NCI-H146 treated with DMSO at 0.1 percent for 48 hours (cell line): ENCODE measurements around the gene FXYD7.

Source experiments
- DNase-seq: peaks from one replicate; lab custom pipeline; 2025; ENCODE audit not compliant: unreplicated experiment; lab: John Stamatoyannopoulos, UW

FXYD7 gene

DNA sequence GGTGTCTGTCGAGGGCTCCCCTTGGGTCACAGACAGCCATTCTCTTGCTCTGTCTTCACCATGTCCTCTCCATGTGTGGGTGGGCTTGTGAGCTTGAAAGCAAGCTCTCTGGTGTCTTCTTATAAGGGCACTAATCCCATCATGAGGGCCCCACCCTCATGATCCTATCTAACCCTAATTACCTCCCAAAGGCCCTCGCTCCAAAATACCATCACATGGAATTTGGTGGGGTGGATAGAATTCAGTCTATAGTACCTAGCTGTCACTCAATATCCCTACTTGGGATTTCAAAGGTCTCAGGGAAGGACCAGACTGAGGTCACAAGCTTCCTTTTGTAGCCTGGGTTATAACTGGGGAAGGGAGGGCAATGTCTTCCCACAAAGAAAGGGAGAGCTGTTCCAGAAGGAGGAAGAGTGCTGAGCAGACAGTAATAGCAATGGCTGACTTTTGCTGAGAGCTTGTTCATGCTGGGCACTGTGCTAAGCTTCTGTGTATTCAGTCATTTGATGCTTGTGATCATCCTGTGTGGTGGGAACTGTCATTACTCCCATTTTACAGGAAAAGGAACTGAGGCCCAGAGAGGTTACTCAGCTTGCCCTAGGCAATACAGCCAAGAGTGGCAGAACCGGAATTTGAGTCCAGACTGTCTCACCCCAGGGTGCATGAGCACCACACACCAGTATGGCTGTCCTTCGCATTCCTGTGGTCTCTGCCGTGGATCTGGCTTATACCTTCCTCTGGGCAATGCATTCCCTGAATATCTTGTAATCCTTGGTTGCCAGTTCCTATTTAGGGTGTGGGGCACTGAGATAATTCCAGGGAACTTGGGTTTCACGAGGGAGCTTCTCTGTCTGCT, 19.6 kb downstream of the FXYD7 start:
- no peak for DNase-seq

DNA sequence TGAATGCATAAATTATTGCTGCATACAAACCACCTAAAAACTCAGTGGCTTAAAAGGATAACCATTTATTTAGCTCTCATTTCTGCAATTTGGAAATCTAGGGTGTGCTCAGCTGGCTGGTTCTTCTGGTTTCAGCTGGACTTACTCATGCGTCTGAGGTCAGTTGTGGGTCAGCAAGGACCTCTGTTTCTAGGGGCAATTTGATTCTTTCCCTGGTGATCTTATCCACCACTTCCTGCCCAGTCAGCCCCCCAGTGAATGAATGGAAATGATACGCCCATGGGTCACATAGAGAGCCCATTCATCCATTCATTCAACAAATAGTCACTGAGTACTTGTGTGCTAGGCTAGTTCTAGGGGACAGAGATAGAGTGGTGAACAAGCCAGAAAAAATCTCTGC, 21.4 kb downstream of the FXYD7 start:
- no peak for DNase-seq

DNA sequence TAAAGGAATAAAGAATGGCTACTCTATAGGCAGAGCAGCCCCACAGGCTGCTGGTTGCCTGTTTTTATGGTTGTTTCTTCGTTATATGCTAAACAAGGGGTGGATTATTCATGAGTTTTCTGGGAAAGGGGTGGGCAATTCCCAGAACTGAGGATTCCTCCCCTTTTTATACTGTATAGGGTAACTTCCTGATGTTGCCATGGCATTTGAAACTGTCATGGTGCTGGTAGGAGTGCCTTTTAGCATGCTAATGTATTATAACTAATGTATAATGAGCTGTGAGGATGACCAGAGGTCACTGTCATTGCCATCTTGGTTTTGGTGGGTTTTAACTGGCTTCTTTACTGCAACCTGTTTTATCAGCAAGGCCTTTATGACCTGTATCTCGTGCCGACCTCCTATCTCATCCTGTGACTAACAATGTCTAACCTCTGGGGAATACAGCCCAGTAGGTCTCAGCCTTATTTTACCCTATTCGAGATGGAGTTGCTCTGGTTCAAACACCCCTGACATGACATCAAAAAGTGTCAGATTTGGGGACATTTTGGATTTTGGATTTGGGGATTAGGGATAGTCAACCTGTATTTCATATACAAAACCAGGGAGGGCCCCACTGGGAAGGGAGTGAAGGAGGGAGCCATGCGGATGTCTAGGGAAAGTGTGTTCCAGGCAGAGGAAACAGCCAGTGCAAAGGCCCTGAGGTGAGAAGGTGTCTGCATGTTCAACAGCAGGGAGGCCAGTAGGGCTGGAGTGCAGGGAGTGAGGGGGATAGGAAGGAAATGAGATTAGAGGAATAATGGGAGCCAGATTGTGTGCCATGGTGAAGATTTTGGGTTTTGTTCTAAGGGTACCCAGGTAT, 22.4 kb downstream of the FXYD7 start:
- DNase-seq, result no peak

DNA sequence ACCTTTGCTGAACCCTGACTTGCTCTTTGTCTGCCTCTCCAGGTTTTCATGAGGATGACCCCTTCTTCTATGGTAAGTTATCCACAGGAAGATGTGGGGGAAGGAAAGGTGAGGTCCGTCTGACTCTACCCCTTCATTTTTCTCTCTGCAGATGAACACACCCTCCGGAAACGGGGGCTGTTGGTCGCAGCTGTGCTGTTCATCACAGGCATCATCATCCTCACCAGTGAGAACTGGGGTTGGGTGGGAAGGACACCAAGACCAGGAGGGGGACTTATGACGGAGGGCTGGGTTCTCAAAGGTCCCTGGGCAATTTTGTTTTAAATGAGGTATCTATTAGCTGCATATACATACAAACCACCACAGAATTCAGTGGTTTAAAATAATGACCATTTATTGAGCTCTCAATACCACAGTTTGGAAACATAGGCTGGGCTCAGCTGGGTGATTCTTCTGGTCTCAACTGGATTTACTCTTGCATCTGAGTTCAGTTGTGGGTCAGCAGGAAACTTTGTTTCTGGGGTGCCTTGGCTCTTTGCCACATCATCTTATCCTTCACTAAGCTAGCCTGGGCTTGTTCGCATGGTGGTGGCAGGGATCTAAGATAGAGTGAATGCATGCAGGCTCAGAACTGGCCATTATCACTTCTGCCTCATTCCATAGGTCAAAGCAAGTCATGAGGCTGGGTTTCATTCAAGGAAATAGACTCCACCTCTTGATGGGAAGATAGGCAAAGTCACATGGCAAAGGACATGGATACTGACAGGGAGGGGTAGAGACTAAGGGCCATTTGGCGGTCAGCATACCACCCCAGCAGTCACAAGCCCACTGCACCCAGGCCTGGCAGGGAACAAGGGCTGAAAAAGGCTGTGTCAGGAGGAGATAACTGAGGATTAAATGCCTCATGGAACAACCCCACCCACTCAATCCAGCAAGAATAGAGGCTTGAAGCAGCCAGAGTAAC, 23.3 kb downstream of the FXYD7 start:
- no peak for DNase-seq

DNA sequence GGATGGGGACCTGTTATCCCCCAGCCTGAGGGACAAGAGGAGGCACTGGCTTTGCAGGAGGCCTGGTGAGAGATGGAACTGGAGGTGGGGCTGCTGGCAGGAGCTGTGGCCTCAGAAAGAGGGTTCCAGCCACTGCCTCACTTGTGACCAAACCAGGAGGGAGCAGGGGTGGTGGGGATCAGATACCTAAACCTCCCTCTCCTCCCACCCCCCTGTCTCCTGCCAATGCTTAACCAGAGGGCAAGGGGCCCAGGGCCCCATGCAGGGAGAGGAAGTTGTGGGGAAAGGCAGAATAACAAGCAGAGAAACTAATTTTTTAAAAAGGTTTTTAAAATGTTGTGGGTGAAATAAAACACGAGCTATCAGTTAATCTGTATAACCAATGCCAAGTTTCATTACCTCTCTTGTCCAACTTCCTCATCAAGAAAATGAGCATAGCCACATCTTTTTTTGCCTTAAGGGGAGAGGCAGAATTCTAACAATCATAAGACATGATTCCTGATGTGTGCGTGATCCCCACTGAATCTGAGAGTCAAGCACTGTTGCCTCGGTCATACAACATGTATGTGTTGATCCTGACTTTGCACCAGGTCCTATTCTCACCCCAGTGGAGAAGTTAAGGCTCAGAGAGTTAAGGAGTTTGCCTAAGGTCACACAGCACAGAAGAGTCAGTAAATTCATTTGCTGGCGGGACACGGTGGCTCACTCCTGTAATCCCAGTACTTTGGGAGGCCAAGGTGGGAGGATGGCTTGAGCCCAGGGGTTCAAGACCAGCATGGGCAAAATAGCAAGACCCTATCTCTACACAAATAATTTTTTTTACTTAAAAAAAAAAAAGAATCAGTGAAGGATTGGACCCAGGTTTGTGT, 24.4 kb downstream of the FXYD7 start:
- DNase-seq, result no peak

DNA sequence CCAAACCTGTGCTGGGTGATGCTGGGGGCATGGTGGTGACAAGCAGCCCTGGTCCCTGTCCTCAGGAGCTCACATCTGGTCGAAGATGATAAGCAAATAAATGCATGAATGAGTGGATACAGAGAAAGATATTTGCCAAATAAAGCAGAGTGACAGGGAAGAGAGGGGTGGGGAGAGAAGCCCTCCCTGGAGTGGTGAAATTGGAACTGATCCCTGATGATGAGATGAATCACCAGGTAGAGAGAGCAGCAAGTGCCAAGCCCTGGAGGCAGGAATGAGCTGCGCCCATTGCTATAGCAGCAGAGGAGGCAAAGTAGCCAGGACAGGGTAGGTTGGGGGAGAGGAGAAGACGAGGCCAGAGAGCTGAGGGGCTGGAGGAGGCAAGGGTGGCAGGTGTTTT, 25.1 kb downstream of the FXYD7 start:
- DNase-seq, result no peak

DNA sequence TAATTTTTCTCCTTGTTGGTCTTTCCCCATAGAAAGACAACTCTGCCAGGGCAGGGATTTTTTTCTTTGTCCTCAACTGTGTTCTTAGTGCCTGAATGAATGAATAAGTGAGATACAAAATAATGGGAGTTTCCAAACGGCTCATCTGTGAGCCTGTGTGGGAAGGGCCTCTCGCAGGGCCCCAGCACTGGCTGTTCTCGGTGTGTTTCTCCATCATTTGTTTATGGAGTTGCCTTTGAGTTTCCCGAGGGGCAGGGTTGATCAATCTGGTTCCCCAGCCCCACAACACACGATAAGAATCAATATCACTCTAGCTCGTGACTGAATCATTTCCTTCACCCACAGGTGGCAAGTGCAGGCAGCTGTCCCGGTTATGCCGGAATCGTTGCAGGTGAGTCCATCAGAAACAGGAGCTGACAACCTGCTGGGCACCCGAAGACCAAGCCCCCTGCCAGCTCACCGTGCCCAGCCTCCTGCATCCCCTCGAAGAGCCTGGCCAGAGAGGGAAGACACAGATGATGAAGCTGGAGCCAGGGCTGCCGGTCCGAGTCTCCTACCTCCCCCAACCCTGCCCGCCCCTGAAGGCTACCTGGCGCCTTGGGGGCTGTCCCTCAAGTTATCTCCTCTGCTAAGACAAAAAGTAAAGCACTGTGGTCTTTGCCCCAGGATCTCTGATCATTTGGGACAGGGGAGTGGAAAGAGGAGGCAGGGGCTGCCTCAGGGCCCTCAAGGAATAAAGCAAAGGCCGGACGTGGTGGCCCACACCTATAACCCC, 26.4 kb downstream of the FXYD7 start:
- DNase-seq, result no peak

DNA sequence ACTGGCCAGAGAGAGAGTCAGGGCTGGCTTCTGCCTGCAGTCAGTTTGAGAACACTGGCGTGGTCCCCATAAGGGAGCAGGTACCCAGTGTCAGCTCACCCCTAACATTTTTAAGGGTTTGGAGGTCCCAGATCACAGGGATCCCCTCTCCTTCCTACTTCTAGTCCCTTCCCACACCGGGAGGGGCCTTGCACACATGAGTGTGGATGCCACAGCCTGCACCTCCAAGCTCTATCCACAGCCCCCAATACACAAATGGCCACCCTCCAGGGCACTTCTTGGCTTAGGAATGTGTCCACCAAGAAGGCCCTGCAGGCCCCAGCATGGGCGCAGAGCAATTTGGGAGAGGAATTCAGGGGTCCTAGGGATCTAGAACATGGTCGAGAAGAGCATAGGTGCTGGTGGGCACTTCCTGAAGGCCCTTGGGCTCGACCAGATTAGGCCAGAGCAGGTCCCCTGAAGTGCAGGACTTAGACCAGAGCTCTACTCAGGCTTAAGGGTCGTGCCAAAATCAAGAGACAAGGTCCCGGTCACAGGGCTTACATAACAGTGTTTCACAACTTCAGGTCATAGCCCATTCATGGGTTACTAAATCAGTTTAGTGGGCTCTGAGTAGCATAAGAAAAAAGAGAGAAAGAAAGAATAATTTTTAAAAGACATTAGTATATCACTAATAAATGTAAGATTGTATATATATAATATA, 27.5 kb downstream of the FXYD7 start:
- no peak for DNase-seq

DNA sequence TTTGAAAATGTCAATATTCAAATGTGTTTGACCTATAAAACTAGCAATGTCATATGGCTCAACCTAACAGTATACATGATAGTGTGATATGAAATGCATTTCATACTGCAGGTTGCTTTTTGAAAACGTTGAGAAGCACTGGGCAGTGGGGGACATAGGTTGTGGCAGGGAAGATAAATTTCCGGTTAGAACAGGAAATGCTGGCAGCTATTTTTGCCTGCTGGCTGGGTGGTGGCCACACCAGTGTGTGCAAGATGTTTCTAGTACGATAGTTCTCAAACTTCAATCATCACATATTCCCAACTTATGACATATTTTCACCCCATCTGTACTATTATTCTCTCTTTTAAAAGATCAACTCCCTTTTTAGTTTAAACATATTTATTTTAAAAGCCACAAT, 28.7 kb downstream of the FXYD7 start:
- no peak for DNase-seq

DNA sequence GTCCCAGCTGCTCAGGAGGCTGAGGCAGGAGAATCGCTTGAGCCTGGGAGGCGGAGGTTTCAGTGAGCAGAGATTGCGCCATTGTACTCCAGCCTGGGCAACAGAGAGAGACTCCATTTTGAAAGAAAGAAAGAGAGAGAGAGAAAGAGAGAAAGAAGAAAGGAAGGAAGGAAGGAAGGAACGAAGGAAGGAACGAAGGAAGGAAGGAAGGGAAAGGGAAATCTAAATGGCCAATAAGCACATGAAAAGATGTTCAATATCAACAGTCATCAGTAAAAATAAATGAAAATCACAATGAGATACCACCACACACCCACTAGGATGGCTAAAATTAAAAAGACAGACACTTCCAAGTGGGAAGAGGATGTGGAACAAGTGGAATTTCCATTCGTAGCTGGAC, 31.2 kb downstream of the FXYD7 start:
- DNase-seq, result no peak

DNA sequence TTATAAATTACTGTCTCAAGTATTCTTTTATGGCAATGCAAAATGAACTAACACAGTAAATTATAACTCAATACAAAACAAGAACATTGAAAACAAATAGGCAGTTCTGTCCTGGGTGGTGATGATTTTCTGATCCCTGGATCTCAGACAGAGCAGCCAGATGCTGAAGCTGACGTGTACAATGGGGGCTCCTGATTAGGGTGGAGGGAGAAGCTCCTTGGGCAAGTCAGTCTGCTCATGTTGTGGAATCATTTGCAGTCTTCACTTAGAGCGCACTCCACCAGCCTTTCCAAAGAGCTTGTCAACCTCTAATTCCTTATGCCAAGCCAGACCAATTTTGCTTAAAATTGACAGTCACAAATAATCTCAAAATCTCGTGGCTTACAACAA, 33.1 kb downstream of the FXYD7 start:
- DNase-seq, result no peak

DNA sequence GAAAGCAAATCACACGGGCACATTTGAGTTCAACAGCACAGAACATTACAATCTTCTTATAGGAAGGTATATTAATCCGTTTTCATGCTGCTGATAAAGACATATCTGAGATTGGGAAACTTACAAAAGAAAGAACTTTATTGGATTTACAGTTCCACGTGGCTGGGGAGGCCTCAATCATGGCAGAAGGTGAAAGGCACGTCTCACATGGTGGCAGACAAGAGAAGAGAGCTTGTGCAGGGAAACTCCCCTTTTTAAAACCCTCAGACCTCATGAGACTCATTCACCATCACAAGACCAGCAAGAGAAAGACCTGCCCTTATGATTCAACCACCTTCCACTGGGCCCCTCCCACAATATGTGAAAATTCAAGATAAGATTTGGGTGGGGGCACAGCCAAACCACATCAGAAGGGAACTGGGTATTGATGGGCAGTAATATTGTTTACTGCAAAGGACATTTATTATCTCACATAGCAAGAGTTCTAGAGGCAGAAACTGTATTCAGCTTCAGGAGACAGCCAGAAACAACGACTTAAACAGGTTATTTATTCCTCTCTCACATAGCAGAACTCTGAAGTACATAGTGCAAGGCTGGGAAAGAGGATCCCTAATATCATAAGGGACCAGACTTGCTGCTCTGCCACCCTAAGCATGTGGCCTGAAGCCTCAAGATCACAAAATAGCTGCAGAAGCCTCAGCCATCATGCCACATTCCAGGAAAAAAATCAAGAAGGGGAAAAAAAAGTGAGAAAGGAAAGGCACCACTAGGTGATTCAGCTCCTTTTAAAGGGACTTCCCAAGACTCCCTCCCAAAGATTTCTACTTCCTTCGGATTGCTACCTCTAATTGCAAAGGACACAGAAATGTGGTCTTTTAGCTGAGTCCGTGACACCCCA, 34.6 kb downstream of the FXYD7 start:
- no peak for DNase-seq

DNA sequence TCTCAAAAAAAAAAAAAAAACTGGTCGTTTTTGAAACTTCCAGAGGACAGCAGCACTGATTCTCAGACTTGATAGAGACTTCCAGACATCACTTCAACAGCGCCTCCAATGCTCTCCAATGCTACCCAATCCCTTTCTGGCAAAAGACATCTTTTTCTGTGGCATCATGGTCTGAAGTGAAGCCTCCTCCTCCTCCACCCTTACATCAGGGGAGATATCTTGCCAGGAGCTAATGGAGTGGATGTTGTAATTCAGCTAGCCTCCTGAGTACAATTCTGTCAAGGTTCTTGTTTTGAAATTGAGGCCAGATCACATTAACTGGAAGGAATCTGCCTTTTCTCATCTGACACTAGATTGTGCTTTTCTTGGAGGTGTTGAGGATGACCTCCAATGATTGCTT, 35.6 kb downstream of the FXYD7 start:
- DNase-seq, result no peak

DNA sequence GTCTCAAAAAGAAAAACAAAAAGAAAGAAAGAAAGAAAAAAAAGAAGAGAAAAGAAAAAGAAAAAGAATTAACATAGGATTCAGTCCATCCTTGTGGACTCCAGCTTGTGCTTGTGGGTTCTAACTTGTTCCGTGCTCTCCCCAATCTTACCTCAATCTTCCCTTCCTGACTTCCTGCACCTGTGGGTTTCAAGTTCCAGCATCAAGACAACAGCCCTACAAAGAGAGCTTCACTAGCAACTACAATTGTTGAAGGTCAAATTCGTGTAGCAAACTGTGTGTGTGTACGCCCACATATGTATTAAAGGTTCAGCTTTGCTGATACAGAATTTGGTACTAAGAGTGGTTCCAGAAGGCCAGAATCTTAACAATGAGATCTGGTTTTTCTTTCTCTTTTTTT, 36.8 kb downstream of the FXYD7 start:
- no peak for DNase-seq

DNA sequence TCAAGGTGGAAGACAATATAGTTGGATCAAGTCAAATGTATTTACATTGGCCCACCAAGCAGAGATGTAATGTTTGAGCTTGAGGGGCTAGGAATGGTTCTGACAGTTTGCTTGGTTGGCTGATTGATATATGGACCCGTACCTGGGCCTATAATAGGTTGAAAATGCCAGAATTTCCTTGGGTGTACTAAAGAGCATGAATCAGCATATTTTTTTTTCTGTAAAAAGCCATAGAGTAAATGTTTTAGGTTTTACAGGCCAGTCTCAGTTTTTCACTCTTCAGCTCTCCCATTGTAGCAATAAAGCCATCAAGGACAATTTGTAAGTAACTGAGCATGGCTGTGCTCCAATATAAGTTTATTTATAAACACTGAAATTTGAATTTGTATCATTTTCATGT, 38.3 kb downstream of the FXYD7 start:
- no peak for DNase-seq

DNA sequence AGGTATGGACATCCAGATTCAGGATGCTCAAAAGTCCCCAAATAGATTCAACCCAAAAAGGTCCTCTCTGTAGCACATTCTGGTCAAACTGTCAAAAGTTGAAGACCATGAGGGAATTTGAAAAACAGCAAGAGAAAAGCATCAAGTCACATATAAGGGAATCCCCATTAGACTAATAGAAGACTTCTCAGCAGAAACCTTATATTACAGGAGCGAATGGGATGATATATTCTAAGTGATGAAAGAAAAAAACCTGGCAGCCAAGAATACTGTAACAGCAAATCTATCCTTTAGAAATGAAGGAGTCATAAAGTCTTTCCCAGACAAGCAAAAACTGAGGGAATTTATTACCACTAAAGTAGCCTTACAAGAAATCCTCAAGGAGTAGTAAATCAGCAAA, 41.2 kb downstream of the FXYD7 start:
- no peak for DNase-seq

DNA sequence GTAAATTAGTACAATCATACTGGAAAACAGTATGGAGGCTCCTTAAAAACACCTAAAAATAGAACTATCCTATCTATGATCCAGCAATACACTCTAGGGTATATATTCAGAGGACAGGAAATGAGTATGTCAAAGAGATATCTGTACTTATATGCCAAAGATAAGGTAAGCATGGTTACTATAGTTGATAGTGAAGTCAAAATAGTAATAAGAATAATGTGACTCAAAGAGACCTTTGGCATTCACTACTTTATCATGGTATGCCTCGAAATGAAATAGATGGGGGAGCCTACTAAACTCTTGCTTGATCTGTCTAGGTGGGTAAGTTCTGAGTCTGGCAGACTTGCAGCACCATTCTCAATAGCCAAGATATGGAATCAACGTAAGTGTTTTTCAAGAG, 41.8 kb downstream of the FXYD7 start:
- DNase-seq, result no peak
